Mucosa of rectum (tissue), 2 donors: ENCODE measurements around the gene SH3RF3.

Experiments used
- H3K27ac ChIP-seq, 2 donors: one replicate each; pipeline ENCODE4 v1.7.0; 2013; ENCODE audit warnings: inconsistent platforms in 2 of 2, low read depth in 2 of 2, low read length in 2 of 2
- H3K27me3 ChIP-seq, 2 donors: one replicate each; pipeline ENCODE4 v1.7.0; 2013; ENCODE audit warnings: low read length in 2 of 2; ENCODE audit not compliant: control insufficient read depth in 2 of 2, insufficient read depth in 2 of 2
- H3K36me3 ChIP-seq, 2 donors: one replicate each; pipeline ENCODE4 v1.7.0; 2013; ENCODE audit warnings: low read length in 2 of 2; ENCODE audit not compliant: control insufficient read depth in 2 of 2, insufficient read depth in 2 of 2
- H3K4me1 ChIP-seq, 2 donors: one replicate each; pipeline ENCODE4 v1.7.0; 2013; ENCODE audit warnings: low read length in 2 of 2, mild to moderate bottlenecking in 1 of 2; ENCODE audit not compliant: control insufficient read depth in 2 of 2, insufficient read depth in 2 of 2
- H3K4me3 ChIP-seq, 2 donors: one replicate each; pipeline ENCODE4 v1.7.0; 2013; ENCODE audit warnings: low read length in 2 of 2
- H3K9ac ChIP-seq, 2 donors: one replicate each; pipeline ENCODE4 v1.7.0; 2013; ENCODE audit warnings: low read length in 2 of 2, low read depth in 1 of 2, mild to moderate bottlenecking in 1 of 2
- H3K9me3 ChIP-seq, 2 donors: one replicate each; pipeline ENCODE4 v1.7.0; 2013; ENCODE audit warnings: low read length in 2 of 2; ENCODE audit not compliant: control insufficient read depth in 2 of 2
- donor health status: healthy.
- donor health status: Normal muscosa, but diverticular disease.

SH3RF3 gene

GRCh38 chr2:109352056-109352897, 223.3 kb downstream of the SH3RF3 start:
- H3K27me3 ChIP-seq, result no peaks in the 10 kb centered on the region
- no peak overlapping the region for H3K27ac ChIP-seq
- H3K9me3 ChIP-seq, result no peaks in the 10 kb centered on the region
- H3K4me3 ChIP-seq, result no peak overlapping the region
- peaks cover 0 to 10% of the 10 kb centered on the region in 2 donors for H3K4me1 ChIP-seq
- no peak overlapping the region for H3K9ac ChIP-seq
- H3K36me3 ChIP-seq, result no peaks in the 10 kb centered on the region

GRCh38 chr2:109352898-109353689, 224.1 kb downstream of the SH3RF3 start:
- no peaks in the 10 kb centered on the region for H3K36me3 ChIP-seq
- H3K9ac ChIP-seq, result no peak overlapping the region
- H3K27ac ChIP-seq, result no peak overlapping the region
- no peak overlapping the region for H3K4me3 ChIP-seq
- no peaks in the 10 kb centered on the region for H3K27me3 ChIP-seq
- no peaks in the 10 kb centered on the region for H3K9me3 ChIP-seq
- H3K4me1 ChIP-seq, result peaks cover 0 to 10% of the 10 kb centered on the region in 2 donors

GRCh38 chr2:109353806-109354745, 225.1 kb downstream of the SH3RF3 start:
- H3K36me3 ChIP-seq, result no peaks in the 10 kb centered on the region
- H3K27ac ChIP-seq, result no peak overlapping the region
- no peak overlapping the region for H3K9ac ChIP-seq
- no peak overlapping the region for H3K4me3 ChIP-seq
- H3K4me1 ChIP-seq, result peaks cover 0 to 10% of the 10 kb centered on the region in 2 donors
- no peaks in the 10 kb centered on the region for H3K9me3 ChIP-seq
- no peaks in the 10 kb centered on the region for H3K27me3 ChIP-seq

GRCh38 chr2:109355192-109355843, 226.3 kb downstream of the SH3RF3 start:
- Histone ChIP-seq H3K4me1 (peaks cover 0 to 5% of the 10 kb centered on the region in 2 donors), H3K9me3 (no peaks in the 10 kb centered on the region), H3K27ac (no peak overlapping the region), H3K36me3 (no peaks in the 10 kb centered on the region), H3K9ac (no peak overlapping the region), H3K27me3 (no peaks in the 10 kb centered on the region), H3K4me3 (no peak overlapping the region)

- H3K4me1 ChIP-seq, result no peaks in the 10 kb centered on the region
- H3K9ac ChIP-seq, result no peak overlapping the region
- H3K27me3 ChIP-seq, result no peaks in the 10 kb centered on the region
- H3K36me3 ChIP-seq, result no peaks in the 10 kb centered on the region
- no peak overlapping the region for H3K4me3 ChIP-seq
- H3K9me3 ChIP-seq, result no peaks in the 10 kb centered on the region
- no peak overlapping the region for H3K27ac ChIP-seq
Measured at GRCh38 chr2:109356324-109357035, 227.5 kb downstream of the SH3RF3 start.

- no peak overlapping the region for H3K27ac ChIP-seq
- no peaks in the 10 kb centered on the region for H3K36me3 ChIP-seq
- H3K4me3 ChIP-seq, result no peak overlapping the region
- H3K9me3 ChIP-seq, result no peaks in the 10 kb centered on the region
- H3K9ac ChIP-seq, result no peak overlapping the region
- H3K4me1 ChIP-seq, result no peaks in the 10 kb centered on the region
- no peaks in the 10 kb centered on the region for H3K27me3 ChIP-seq
Measured at GRCh38 chr2:109364217-109364616, 235.2 kb downstream of the SH3RF3 start.

GRCh38 chr2:109365131-109365530, 236.1 kb downstream of the SH3RF3 start:
- Histone ChIP-seq H3K9ac (no peak overlapping the region), H3K9me3 (no peaks in the 10 kb centered on the region), H3K4me1 (no peaks in the 10 kb centered on the region), H3K4me3 (no peak overlapping the region), H3K27me3 (no peaks in the 10 kb centered on the region), H3K36me3 (no peaks in the 10 kb centered on the region), H3K27ac (no peak overlapping the region)

GRCh38 chr2:109367683-109368082, 238.7 kb downstream of the SH3RF3 start:
- Histone ChIP-seq H3K36me3 (no peaks in the 10 kb centered on the region), H3K4me1 (peaks cover 0 to 2% of the 10 kb centered on the region in 2 donors), H3K9ac (no peak overlapping the region), H3K27me3 (no peaks in the 10 kb centered on the region), H3K9me3 (no peaks in the 10 kb centered on the region), H3K4me3 (no peak overlapping the region), H3K27ac (no peak overlapping the region)

GRCh38 chr2:109368798-109369197, 239.8 kb downstream of the SH3RF3 start:
- H3K27ac ChIP-seq, result no peak overlapping the region

More at GRCh38 chr2:109368798-109369197, 239.8 kb downstream of the SH3RF3 start:
- Histone ChIP-seq H3K36me3 (no peaks in the 10 kb centered on the region), H3K9ac (no peak overlapping the region), H3K9me3 (no peaks in the 10 kb centered on the region), H3K27me3 (no peaks in the 10 kb centered on the region), H3K4me1 (peaks cover 2 to 8% of the 10 kb centered on the region in 2 donors), H3K4me3 (no peak overlapping the region)
